ENCODE measurements around the gene ZNF595.
"Not testable (repeated sequence)": the region's sequence is repeated elsewhere in the genome, so short reads cannot be mapped to it uniquely, and the experiment has no call there.

Gene ZNF595

DNA sequence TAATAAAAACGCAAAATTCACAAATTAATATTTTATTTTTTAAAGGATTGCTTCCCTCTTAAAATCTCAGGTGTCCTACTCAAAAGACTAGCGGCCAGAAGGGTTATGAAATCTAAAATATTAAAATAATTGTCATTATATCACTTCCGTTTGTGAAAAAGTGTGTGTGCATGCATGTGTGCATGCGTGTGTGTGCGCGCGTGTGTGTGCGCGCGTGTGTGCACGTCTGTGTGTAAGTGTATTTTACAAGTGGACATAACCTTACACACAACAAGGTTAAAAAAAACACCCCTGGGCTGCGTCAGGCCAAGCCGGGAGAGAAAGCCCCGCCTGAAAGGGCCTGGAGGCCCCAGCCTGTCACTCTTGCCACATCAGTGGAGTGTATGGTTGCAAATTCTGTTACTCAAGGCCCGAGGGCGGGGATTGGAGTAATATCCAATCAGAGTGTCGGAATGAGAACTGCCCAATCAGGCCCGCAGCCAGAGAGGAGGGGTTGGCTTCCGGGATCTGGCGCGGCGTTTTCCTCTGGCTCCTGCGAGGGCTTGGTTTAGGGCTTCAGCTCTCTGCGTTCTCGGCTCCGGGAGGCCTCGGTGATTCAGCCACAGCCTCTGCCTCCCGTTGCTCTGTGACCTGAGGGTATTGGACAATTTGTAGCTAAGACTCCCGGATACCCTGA is at the start of gene ZNF595:
Gene ZNF595, plus strand, starts transcription at position 518 of the 676 bp plus-strand sequence. CDS start 168 bp downstream, outside the sequence.
- not testable (repeated sequence) for DNase-seq (ENCODE audit: low read depth in 2 of 2, low spot score in 1 of 2)

GRCh38 chr4:9937-10870 is 42.9 kb upstream of the ZNF595 start:
- DNase-seq (ENCODE audit: low read depth in 2 of 2, low spot score in 1 of 2): not testable (repeated sequence)

DNA sequence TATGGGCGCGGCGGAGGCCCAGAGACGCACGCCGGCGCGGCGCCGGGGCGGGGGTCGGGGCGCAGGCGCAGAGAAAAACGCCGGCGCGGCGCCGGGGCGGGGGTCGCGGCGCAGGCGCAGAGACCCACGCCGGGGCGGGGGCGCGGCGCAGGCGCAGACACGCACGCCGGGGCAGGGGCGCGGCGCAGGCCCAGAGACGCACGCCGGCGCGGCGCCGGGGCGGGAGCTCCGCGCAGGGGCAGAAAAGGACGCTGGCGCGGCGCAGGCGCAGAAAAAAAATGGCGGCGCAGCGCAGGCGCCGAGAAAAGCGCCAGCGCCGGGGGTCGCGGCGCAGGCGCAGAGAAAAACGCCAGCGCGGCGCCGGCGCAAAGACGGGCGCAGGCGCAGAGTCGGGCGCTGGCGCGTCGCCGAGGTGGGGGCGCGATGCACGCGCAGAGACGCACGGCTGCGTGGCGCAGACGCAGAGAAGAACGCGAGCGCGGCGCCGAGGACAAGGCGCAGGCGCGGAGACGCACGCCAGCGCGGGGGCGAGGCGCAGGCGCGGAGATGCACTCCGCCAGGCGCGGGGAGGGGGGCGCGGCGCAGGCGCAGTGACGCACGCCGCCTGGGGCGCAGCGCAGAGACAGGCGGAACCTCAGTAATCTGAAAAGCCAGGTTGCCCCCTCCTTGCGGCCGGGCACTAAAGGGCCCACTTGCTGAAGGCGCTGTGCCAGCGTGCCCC is 41.9 kb upstream of the ZNF595 start:
- DNase-seq (ENCODE audit: low read depth in 2 of 2, low spot score in 1 of 2): not testable (repeated sequence)

GRCh38 chr4:11816-12417 is 41.2 kb upstream of the ZNF595 start:
- not testable (repeated sequence) for DNase-seq (ENCODE audit: low read depth in 2 of 2, low spot score in 1 of 2)

- DNase-seq (ENCODE audit: low read depth in 2 of 2, low spot score in 1 of 2): not testable (repeated sequence)
These were observed 35.0 kb upstream of the ZNF595 start for GRCh38 chr4:18128-18527.

GRCh38 chr4:18589-18988 is 34.5 kb upstream of the ZNF595 start:
- not testable (repeated sequence) for DNase-seq (ENCODE audit: low read depth in 2 of 2, low spot score in 1 of 2)

DNA sequence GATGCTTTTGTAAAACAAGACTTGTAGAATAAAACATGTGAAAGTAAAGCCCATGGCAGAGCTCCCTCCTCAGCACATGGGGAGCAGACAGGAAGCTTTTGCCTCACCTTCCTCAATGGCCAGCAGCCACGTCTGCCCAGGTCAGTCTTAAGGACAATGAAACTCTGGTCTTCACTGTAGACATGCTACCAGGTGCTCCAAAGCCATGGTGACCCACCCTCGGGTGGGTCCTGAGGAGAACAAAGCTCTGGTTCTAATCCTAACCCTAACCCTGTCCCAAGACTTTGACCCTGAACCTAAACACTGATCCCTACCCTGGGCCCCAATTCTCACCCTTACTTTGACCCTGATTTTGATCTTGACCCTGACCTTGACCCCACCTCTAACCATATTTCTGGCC is 30.2 kb upstream of the ZNF595 start:
- not testable (repeated sequence) for DNase-seq (ENCODE audit: low read depth in 2 of 2, low spot score in 1 of 2)

GRCh38 chr4:24359-24758 is 28.8 kb upstream of the ZNF595 start:
- DNase-seq (ENCODE audit: low read depth in 2 of 2, low spot score in 1 of 2): not testable (repeated sequence)

- DNase-seq (ENCODE audit: low read depth in 2 of 2, low spot score in 1 of 2): not testable (repeated sequence)
These were observed 25.6 kb upstream of the ZNF595 start for GRCh38 chr4:27501-27900.

GRCh38 chr4:28767-29542 is 24.2 kb upstream of the ZNF595 start:
- DNase-seq (ENCODE audit: low read depth in 2 of 2, low spot score in 1 of 2): not testable (repeated sequence)

DNA sequence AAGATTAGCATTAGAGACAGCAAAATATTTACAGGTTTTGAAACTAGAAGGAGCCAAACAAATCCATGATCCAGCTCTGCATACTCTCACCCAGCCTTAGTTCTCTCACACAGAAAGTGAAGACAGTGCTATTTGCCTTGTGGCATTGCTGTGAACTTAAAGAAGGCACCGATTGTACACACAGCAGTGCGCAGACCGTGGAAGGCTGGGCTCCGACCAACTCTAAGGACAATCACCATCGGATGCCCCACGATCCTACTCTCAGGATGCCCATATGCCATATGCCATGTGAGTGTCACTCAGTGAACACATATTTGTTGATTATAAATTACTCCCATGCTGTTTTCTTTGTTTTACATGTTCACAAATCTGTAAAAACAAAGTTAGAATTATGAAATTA is 19.8 kb upstream of the ZNF595 start:
- not testable (repeated sequence) for DNase-seq (ENCODE audit: low read depth in 2 of 2, low spot score in 1 of 2)

DNA sequence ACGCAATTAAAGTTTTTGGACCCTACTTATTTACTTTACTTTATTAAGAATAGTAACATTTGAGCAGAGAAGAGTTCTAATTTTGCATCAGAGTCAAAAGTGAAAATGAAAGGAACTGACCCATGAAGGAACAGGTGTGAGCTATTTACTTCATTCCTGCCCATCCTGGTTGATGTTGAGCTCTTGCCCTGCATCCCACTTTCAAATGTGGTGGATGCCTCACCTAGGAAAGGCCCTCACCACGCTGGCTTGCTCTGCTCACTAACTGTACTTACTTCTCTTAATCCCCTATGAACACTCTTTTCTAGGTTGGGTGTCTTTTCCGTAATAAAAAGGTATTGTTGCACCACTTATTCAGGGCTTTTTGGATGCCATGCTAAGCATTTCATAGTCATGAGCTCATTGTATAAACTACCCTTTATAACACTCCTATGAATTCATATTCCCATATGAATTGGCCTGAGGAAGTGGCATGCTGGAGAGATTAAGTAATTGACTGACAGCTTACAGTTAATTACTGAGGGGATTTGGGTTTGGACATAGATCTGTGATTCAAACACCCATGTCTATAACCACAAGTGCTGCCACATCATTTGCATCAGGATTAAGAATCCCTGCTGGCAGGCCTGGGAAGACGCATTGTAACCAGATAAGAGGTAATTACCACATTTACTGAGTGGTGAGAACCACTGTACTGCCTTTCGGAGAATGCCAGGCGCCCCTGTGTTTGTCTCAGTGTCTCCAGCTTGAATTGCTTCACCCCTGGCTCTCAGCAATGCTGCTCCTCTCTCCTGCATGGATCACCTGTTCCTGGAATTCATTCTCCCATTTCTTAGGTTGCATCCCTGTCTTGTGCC is 16.3 kb upstream of the ZNF595 start:
- not testable (repeated sequence) for DNase-seq (ENCODE audit: low read depth in 2 of 2, low spot score in 1 of 2)

GRCh38 chr4:38202-38601 is 14.9 kb upstream of the ZNF595 start:
- not testable (repeated sequence) for DNase-seq (ENCODE audit: low read depth in 2 of 2, low spot score in 1 of 2)

DNA sequence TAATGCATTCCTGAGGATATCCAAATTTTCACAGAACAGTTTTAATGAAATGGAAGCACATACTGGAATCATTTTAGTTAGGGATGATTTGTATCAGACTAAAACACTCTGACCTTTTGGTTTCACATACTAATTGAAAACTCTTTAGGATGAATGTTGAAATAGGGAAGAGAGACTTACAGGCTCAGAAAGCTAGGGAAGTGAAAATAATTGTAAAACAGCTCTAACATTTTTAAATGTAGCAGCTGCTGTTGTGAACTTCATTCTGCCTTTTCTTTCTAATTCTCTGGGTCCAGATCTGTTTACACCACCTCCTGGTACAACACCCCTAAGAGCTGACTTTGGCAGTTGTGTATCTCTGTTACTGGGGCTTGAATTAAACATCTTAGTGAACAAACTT is 9.7 kb upstream of the ZNF595 start:
- not testable (repeated sequence) for DNase-seq (ENCODE audit: low read depth in 2 of 2, low spot score in 1 of 2)

DNA sequence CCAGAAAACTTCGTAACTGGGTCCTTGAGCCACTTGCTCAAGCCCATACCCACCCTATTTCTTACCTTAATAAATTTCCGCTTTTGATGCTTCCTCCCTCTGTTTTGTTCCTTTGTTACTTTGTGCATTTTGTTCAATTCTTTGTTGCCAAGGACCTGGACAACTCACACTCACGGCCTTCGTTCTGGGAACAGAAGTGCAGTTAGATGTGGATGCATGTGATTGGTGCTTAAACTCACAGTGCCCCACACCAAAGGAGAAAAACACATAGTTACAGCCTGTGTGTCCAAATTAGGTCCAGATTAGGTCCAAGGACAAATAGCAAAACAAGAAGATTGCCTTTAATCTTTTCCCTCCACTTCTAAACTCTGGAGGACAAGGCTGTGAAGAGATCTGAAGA is 1.9 kb upstream of the ZNF595 start:
- not testable (repeated sequence) for DNase-seq (ENCODE audit: low read depth in 2 of 2, low spot score in 1 of 2)

GRCh38 chr4:51655-52277 is 1.4 kb upstream of the ZNF595 start:
- DNase-seq (ENCODE audit: low read depth in 2 of 2, low spot score in 1 of 2): not testable (repeated sequence)

DNA sequence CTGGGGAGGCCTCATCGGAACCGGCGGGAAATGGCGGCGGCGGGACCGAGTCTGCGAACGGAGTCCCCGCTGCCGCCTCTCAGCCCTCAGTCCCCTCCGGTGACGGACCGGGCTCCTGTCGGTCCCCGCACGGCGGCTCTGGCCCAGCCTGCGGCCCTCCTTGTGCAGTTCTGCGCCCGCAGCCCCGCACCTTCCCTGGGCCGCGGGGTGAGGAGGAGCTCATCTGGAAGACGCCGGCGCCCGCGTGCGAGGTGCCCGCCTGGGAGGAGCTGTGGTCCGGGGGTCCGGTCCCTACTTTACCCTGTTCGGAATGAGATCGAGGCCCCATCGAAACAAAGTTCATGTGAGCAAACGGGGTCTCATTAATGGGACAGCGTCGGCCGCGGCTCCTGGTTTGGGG is 400 bp downstream of the ZNF595 start:
- DNase-seq (ENCODE audit: low read depth in 2 of 2, low spot score in 1 of 2): not testable (repeated sequence)

DNA sequence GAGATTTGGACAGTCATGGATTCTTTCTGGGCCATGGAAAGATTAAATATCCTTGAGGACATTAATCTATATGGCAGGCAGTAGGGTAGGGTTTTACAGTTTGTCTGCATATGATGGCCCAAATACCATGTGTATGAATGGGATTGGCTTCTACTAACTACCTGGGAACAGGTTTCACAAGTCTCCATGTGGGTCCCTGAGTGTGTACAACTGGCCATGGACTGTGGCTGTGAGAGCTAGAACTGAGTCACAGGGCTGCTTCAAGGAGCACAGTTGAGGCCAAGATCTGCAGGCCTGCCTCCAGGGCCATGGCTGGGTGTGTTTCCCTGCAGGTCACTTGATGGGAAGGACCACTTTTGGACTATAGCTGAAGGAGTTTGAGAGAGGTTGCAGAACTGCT is 11.6 kb downstream of the ZNF595 start:
- DNase-seq (ENCODE audit: low read depth in 2 of 2, low spot score in 1 of 2): not testable (repeated sequence)

- no peak for DNase-seq (ENCODE audit: low read depth in 2 of 2, low spot score in 1 of 2)
These were observed 18.7 kb downstream of the ZNF595 start for GRCh38 chr4:71830-72229.

All from stimulated activated CD8-positive, alpha-beta memory T cell treated with anti-CD3 and anti-CD28 coated beads, Interleukin-4, amount 100 ng/mL, for 1 hour (primary cell).